HEK293 (cell line): ENCODE data around the gene ZNF223.

Experiments used
- CTCF ChIA-PET: fragments of 350-600 bp; formaldehyde crosslinking; extraction: SDS; loops from one replicate; lab custom pipeline; 2021; ENCODE audit warnings: antibody characterized with exemption; lab: Yijun Ruan, JAX
- POLR2A ChIA-PET: fragments of 300-600 bp; formaldehyde crosslinking; extraction: SDS; loops from one replicate; lab custom pipeline; 2020; ENCODE audit warnings: antibody characterized with exemption, inconsistent platforms; lab: Yijun Ruan, JAX
- H3K27ac ChIP-seq: fragments of 200-500 bp; sonication (Bioruptor generic); 2 replicates; pipeline ENCODE4 v1.5.1; 2014; ENCODE audit warnings: low read depth, low read length, control low read depth, inconsistent platforms; ENCODE audit errors: extremely low read depth
- H3K36me3 ChIP-seq, 2 experiments: fragments of 200-500 bp in 1 of 2; sonication (Bioruptor generic) in 1 of 2; 1 replicate in 1 of 2; 2 replicates in 1 of 2; pipeline ENCODE4 v1.5.1; 2014 to 2017; ENCODE audit warnings: inconsistent platforms in 2 of 2, low read length in 2 of 2; ENCODE audit not compliant: control insufficient read depth in 2 of 2, insufficient read depth in 1 of 2
- H3K4me1 ChIP-seq: fragments of 200-500 bp; sonication (Bioruptor generic); 2 replicates; pipeline ENCODE4 v1.5.1; 2014; ENCODE audit warnings: mild to moderate bottlenecking, low read length, inconsistent platforms; ENCODE audit not compliant: control insufficient read depth, insufficient read depth
- H3K4me3 ChIP-seq: 2 replicates; pipeline ENCODE4 v1.5.1; 2011; ENCODE audit warnings: low read depth, mild to moderate bottlenecking, control low read depth, low read length, moderate library complexity
- H3K9me3 ChIP-seq: fragments of 200-500 bp; sonication (Bioruptor generic); 2 replicates; pipeline ENCODE4 v1.5.1; 2014; ENCODE audit warnings: low read depth, low read length, inconsistent platforms; ENCODE audit not compliant: control insufficient read depth, insufficient read depth
- HOXD13 ChIP-seq: sonication (generic); formaldehyde crosslinking; IDR thresholded peaks from 2 replicates; pipeline ENCODE4 v1.8.0; 2022; ENCODE audit warnings: missing genetic modification reagents, borderline replicate concordance
- SETDB1 ChIP-seq: IDR thresholded peaks from one replicate; pipeline ENCODE4 v1.6.1; 2017; ENCODE audit warnings: mild to moderate bottlenecking, low read length, moderate library complexity, mixed read lengths; ENCODE audit not compliant: insufficient read length
- ZNF335 ChIP-seq: fragments of 450-650 bp; formaldehyde crosslinking; conservative IDR thresholded peaks from 2 replicates; pipeline ENCODE4 v1.5.1; 2016; ENCODE audit warnings: missing biosample characterization, missing genetic modification characterization
- ZNF404 ChIP-seq: fragments of 450-650 bp; formaldehyde crosslinking; IDR thresholded peaks from 2 replicates; pipeline ENCODE4 v1.5.1; 2017; ENCODE audit warnings: missing biosample characterization, missing genetic modification characterization
- ZNF626 ChIP-seq: fragments of 450-650 bp; sonication (Bioruptor Pico); formaldehyde crosslinking; IDR thresholded peaks from 2 replicates; pipeline ENCODE4 v1.5.1; 2018; ENCODE audit warnings: missing biosample characterization, missing genetic modification characterization, inconsistent platforms
- ZNF639 ChIP-seq: fragments of 450-650 bp; formaldehyde crosslinking; IDR thresholded peaks from 2 replicates; pipeline ENCODE4 v1.5.1; 2016; ENCODE audit warnings: missing biosample characterization, missing genetic modification characterization
- ZNF660 ChIP-seq: fragments of 450-650 bp; IDR thresholded peaks from 2 replicates; pipeline ENCODE4 v1.5.1; 2018; ENCODE audit warnings: missing biosample characterization, mild to moderate bottlenecking, missing genetic modification characterization
- ZNF785 ChIP-seq: fragments of 450-650 bp; formaldehyde crosslinking; IDR thresholded peaks from 2 replicates; pipeline ENCODE4 v1.5.1; 2016; ENCODE audit warnings: missing biosample characterization, missing genetic modification characterization
- ZSCAN16 ChIP-seq: fragments of 450-650 bp; formaldehyde crosslinking; IDR thresholded peaks from 2 replicates; pipeline ENCODE4 v1.5.1; 2016; ENCODE audit warnings: missing biosample characterization, missing genetic modification characterization
- TF ChIP-seq, protein P1 (sequence below): fragments of 450-650 bp; formaldehyde crosslinking; conservative IDR thresholded peaks from 2 replicates; pipeline ENCODE4 v1.5.1; 2016; ENCODE audit warnings: low read depth, missing biosample characterization, missing genetic modification characterization
- TF ChIP-seq, protein P2 (sequence below): fragments of 450-650 bp; IDR thresholded peaks from 2 replicates; pipeline ENCODE4 v1.5.1; 2018; ENCODE audit warnings: missing biosample characterization, missing genetic modification characterization

Gene ZNF223

GRCh38 chr19:44032001-44032610, 19.7 kb upstream of the ZNF223 start (continued):
- TF ChIP-seq ZSCAN16 (tag by site-specific recombination) (no peak), SETDB1 (peak; percentile 99), ZNF335 (tag by site-specific recombination) (no peak)

- CTCF ChIA-PET, result interaction anchor here (0.8 to 1.4 kb wide), 2 partner anchors 17 to 42 kb away, joined by 3 to 4 read pairs; partner anchors contain the start of gene ZNF222
Observed at GRCh38 chr19:44042147-44042546, 9.7 kb upstream of the ZNF223 start.

More at GRCh38 chr19:44042147-44042546, 9.7 kb upstream of the ZNF223 start:
- peaks cover 0 to 10% of the 10 kb centered on the region in 2 experiments; a peak in 2 of 3 replicates for H3K36me3 ChIP-seq
- H3K4me3 ChIP-seq, result no peak overlapping the region
- H3K9me3 ChIP-seq, result peaks cover 36% of the 10 kb centered on the region
- POLR2A ChIA-PET, result interaction anchor here (0.7 to 1.6 kb wide), 3 partner anchors 8 to 10 kb away, joined by 3 to 4 read pairs (median 3); partner anchors contain the start of gene ZNF223
- no peaks in the 10 kb centered on the region for H3K4me1 ChIP-seq
- H3K27ac ChIP-seq, result no peak overlapping the region
- TF ChIP-seq ZNF785 (tag by site-specific recombination) (no peak), ZNF660 (tag by site-specific recombination) (no peak), ZNF404 (tag by site-specific recombination) (no peak), HOXD13 (CRISPR knock-in tag) (no peak), ZNF639 (tag by site-specific recombination) (no peak), ZNF626 (tag by site-specific recombination) (no peak)
- TF ChIP-seq, protein P1, sequence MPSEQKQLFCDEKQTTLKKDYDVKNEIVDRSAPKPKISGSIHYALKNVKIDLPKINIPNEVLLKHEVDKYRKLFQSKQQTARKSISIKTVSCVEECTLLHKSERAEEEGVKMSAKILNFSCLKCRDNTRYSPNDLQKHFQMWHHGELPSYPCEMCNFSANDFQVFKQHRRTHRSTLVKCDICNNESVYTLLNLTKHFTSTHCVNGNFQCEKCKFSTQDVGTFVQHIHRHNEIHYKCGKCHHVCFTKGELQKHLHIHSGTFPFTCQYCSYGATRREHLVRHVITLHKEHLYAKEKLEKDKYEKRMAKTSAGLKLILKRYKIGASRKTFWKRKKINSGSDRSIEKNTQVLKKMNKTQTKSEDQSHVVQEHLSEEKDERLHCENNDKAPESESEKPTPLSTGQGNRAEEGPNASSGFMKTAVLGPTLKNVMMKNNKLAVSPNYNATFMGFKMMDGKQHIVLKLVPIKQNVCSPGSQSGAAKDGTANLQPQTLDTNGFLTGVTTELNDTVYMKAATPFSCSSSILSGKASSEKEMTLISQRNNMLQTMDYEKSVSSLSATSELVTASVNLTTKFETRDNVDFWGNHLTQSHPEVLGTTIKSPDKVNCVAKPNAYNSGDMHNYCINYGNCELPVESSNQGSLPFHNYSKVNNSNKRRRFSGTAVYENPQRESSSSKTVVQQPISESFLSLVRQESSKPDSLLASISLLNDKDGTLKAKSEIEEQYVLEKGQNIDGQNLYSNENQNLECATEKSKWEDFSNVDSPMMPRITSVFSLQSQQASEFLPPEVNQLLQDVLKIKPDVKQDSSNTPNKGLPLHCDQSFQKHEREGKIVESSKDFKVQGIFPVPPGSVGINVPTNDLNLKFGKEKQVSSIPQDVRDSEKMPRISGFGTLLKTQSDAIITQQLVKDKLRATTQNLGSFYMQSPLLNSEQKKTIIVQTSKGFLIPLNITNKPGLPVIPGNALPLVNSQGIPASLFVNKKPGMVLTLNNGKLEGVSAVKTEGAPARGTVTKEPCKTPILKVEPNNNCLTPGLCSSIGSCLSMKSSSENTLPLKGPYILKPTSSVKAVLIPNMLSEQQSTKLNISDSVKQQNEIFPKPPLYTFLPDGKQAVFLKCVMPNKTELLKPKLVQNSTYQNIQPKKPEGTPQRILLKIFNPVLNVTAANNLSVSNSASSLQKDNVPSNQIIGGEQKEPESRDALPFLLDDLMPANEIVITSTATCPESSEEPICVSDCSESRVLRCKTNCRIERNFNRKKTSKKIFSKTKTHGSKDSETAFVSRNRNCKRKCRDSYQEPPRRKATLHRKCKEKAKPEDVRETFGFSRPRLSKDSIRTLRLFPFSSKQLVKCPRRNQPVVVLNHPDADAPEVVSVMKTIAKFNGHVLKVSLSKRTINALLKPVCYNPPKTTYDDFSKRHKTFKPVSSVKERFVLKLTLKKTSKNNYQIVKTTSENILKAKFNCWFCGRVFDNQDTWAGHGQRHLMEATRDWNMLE, result no peak
- TF ChIP-seq, protein P2, sequence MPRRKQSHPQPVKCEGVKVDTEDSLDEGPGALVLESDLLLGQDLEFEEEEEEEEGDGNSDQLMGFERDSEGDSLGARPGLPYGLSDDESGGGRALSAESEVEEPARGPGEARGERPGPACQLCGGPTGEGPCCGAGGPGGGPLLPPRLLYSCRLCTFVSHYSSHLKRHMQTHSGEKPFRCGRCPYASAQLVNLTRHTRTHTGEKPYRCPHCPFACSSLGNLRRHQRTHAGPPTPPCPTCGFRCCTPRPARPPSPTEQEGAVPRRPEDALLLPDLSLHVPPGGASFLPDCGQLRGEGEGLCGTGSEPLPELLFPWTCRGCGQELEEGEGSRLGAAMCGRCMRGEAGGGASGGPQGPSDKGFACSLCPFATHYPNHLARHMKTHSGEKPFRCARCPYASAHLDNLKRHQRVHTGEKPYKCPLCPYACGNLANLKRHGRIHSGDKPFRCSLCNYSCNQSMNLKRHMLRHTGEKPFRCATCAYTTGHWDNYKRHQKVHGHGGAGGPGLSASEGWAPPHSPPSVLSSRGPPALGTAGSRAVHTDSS (tag by site-specific recombination), result no peak
- TF ChIP-seq, all 188 proteins: peak for 0
